Measurements from ENCODE around the gene SUCLG2.

The SUCLG2 gene

GRCh38 chr3:67384016-67384415, 270.4 kb downstream of the SUCLG2 start:
- no peak for DNase-seq (ENCODE audit: low spot score)

GRCh38 chr3:67383379-67383778, 271.0 kb downstream of the SUCLG2 start:
- DNase-seq (ENCODE audit: low spot score), result no peak

GRCh38 chr3:67382536-67382935, 271.9 kb downstream of the SUCLG2 start:
- no peak for DNase-seq (ENCODE audit: low spot score)

GRCh38 chr3:67381667-67382272, 272.6 kb downstream of the SUCLG2 start:
- DNase-seq (ENCODE audit: low spot score), result peak; percentile 32

- DNase-seq (ENCODE audit: low spot score), result no peak
These were observed 274.3 kb downstream of the SUCLG2 start for GRCh38 chr3:67380118-67380517.

- DNase-seq (ENCODE audit: low spot score), result no peak
These were observed 277.1 kb downstream of the SUCLG2 start for GRCh38 chr3:67377299-67377698.

GRCh38 chr3:67376416-67376815, 278.0 kb downstream of the SUCLG2 start:
- no peak for DNase-seq (ENCODE audit: low spot score)

- DNase-seq (ENCODE audit: low spot score), result no peak
These were observed 278.4 kb downstream of the SUCLG2 start for GRCh38 chr3:67375976-67376375.

GRCh38 chr3:67362686-67363085, 291.7 kb downstream of the SUCLG2 start:
- no peak for DNase-seq (ENCODE audit: low spot score)

GRCh38 chr3:67361770-67362169, 292.6 kb downstream of the SUCLG2 start:
- DNase-seq (ENCODE audit: low spot score), result no peak

- DNase-seq (ENCODE audit: low spot score), result no peak
These were observed 293.1 kb downstream of the SUCLG2 start for GRCh38 chr3:67361323-67361722.

- DNase-seq (ENCODE audit: low spot score), result peak; percentile 1
These were observed 296.6 kb downstream of the SUCLG2 start for GRCh38 chr3:67357610-67358458.

GRCh38 chr3:67349551-67350174, 304.7 kb downstream of the SUCLG2 start:
- DNase-seq (ENCODE audit: low spot score), result no peak

GRCh38 chr3:67346081-67346480, 308.3 kb downstream of the SUCLG2 start:
- DNase-seq (ENCODE audit: low spot score), result no peak

- no peak for DNase-seq (ENCODE audit: low spot score)
These were observed 318.6 kb downstream of the SUCLG2 start for GRCh38 chr3:67335813-67336212.

- no peak for DNase-seq (ENCODE audit: low spot score)
These were observed 319.8 kb downstream of the SUCLG2 start for GRCh38 chr3:67334588-67334987.

- no peak for DNase-seq (ENCODE audit: low spot score)
These were observed 325.1 kb downstream of the SUCLG2 start for GRCh38 chr3:67329358-67329757.

- DNase-seq (ENCODE audit: low spot score), result no peak
These were observed 326.8 kb downstream of the SUCLG2 start for GRCh38 chr3:67327582-67327981.

GRCh38 chr3:67325231-67325630, 329.2 kb downstream of the SUCLG2 start:
- DNase-seq (ENCODE audit: low spot score), result no peak
